Right renal pelvis (tissue), 4 donors: ENCODE measurements around the gene MRPL53. TPM values are rescaled to one million over a fixed set of nuclear protein-coding genes. Genes with fewer than 3 reads are reported as not detected.

Experiments used
- DNase-seq, 4 donors: peaks; one replicate each; pipeline ENCODE4 v3.0.0-alpha.2; 2013; ENCODE audit warnings: low read depth in 4 of 4, low spot score in 3 of 4, missing footprints in 1 of 4
- polyA plus RNA-seq, 4 donors: library from polyadenylated mRNA; unstranded; fragments of 120-200 nt; gene quantifications; one replicate each; pipeline ENCODE4 v1.2.1, GENCODE V29; 2013; ENCODE audit not compliant: insufficient read length in 4 of 4

MRPL53 gene
- polyA plus RNA-seq, 4 donors: 36.6 to 67.9 (median 44.6) TPM

DNA sequence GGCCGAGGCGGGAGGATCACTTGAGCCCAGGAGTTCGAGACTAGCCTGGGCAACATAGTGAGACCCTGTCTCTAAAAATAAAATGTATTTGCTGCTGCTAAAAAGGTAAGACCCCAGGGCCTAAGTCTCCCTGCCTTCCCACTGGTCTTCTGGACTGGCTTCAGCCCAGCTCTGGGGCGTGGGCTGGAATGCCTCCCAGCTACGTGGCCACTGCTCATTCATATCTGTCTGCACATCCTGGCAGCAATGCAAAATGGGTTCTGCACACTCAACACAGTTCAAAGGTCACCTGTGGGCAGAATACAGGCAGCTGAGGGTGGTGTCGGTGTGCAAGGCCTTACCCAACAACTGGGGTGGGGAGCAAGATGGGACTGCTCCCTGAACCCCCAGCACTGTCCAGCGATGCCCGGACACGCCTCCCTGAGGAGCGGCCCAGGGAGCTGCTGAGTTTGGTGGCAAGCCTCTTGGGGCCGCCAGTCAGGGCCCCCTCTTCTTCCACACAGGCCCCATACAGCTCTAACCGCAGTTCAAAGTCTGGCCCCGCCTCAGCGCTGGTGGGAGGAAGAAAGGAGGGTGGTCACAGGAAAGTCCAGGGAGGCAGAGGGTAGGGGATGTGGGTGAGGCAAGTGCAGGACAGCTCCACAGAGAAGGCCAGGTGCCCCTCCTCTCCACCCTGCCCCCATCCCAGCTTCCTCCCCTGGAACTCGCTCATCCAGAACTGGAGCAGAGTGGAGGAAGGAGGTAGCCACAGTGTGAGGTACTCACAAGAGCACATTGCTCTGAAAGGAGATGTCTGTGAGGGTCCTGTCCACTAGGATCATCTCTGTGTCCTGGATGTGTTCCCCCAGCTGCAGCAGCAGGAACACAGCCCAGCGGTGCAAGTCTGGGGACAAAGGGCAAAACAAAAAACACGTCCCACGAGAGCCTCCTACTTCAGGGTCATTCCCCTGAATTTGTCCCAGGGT, 42.7 kb downstream of the MRPL53 start:
- DNase-seq: no peak

DNA sequence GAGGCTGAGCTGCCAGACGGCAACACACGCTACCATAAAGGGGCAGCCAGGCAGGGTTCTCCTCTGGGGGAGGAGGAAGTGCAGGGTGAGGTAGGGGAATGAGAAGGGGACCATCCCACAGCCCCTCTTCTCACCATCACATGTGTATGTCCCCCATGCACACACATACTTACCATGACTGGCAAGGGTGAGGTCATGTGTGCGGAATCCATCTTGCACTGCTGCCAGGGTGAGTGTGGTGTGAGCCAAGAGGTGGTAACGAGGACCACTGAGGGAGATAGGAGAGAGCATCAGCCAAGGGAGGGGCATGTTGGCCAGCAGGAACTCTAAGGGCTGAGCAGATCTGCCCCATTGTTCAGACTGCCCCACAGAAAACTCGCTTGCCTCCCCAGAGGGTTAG, 43.8 kb downstream of the MRPL53 start:
- DNase-seq: no peak

- no peak for DNase-seq
Measured at GRCh38 chr2:74427551-74427950, 44.9 kb downstream of the MRPL53 start.

DNA sequence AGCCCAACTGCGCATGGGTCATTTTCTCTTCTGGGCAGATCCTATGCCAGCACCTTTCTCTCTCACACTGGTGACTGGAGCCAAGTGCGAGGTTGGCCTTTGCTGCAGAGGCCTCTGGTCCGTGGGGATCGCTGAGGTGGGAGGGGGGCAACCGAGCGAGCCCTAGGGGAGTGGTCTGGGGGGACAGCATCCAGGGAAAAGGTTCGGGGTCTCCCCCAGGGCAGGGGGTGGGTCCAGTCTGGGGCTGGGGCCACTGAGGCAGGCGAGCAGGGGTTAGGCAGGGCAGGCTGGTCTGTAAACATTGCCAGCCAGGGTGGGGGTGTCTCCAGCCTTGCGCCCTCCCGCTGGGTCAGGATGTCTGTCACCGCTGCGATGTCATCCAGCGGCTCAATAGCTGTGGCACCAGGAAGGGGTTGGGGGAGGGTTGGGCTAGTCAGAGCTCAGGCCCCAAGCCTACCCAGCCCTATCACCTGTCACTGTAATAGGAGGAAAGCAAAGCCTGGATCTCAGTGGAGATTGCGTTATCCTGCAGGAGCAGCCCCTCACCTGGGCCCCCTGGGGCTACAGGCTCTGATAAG, 46.2 kb downstream of the MRPL53 start:
- no peak for DNase-seq

DNA sequence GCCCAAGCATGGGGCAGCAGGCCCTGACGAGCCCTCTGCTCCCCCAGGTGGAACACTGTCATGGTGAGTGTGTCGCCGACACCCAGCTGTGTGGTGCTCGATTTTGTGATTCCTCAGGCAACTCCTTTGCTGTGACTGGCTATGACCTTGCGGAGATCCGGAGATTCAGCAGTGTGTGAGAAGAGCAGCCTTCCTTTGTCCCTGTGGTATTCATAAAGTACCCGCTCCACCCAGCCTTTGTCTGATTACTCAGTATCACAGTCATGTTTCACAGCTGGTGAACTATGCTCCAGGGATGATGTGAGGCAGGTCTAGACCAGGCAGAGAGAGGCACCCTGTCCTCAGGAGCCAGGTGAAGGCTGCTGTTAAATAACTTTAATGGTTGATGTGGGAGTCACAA, 47.0 kb downstream of the MRPL53 start:
- DNase-seq: no peak

- DNase-seq: no peak
Measured at GRCh38 chr2:74424995-74425406, 47.5 kb downstream of the MRPL53 start.

DNA sequence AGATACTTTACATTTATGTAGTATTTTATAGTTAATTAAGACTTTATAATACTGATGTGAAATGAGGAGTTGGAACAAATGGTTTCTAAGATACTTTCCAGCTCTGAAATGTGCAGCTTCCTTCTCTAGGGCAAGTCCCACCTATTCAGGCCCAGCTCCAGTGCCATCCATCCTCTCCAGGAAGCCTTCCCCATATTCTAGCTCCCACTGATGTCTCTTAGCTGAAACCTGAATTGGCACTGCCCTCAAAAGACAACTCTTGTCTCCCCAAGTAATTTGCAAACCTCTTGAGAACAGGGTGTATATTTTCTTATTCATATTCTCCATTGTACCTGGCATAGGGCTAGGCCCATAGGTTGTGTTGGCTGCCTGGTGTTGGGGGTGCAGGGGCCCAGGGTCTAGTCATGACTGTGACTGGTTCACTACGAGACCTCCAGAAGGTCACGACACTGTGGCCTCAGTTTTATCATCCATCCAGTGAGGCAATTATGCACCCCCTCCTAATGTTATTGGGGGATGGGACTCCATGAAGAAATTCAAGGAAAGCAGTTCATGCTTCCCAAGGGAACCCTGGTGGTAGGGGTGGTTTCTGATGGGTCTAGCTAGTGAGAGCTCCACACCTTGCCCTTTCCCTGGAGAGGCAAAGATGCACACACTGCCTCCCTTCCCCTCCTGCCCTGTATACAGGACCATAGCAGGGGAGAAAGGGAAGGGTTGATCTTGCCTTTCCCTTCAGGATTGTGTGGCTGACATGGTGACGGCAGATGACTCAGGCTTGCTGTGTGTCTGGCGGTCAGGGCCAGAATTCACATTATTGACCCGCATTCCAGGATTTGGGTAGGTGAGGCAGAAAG, 48.1 kb downstream of the MRPL53 start:
- DNase-seq: no peak

DNA sequence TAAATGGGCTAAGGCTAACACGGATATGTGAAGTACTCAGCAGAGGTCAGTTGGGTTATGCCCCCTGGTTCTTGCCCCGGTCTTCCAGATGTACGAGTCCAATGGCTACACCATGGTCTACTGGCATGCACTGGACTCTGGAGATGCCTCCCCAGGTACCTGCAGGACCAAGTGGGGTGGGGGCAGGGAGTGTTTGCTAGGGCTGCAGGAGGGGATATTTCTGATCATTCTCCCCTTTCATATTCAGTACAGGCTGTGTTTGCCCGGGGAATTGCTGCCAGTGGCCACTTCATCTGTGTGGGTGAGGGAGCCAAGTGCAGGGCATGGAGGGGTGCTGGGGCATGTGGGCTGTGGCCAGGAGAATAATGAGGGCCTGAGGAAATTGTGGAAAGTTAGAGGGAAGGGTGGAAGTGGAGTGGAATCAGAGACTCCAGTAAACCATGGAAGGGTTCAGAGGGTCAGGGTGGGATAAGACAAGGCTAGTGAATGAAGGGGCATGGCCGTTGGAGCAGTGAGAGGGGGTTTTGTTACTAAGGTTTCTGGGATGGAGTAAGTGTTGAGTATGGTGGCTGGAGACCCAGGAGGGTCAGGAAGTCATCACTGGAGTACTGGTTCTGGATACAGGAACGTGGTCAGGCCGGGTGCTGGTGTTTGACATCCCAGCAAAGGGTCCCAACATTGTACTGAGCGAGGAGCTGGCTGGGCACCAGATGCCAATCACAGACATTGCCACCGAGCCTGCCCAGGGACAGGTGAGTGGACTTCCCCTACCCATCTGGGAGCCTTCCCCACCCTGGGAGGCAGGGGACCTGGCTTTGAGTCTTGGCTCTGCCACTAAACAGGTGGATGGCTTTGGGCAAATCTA, 49.0 kb downstream of the MRPL53 start:
- no peak for DNase-seq

Other genes with a start within 250 kb of the MRPL53 start
- 1 to 10 TPM; 1.8 to 3.1 (median 2.3) TPM for gene SLC4A5, start 129.3 kb downstream of the MRPL53 start, polyA plus RNA-seq
- gene DCTN1, start 92.4 kb downstream of the MRPL53 start, polyA plus RNA-seq: 100 to 1,000 TPM; 146 to 166 (median 153) TPM
- gene C2orf81, start 51.1 kb downstream of the MRPL53 start, polyA plus RNA-seq: 1 to 10 TPM; 5.0 to 9.5 (median 7.2) TPM
- 10 to 100 TPM; 36.7 to 44.2 (median 40.9) TPM for gene WDR54, start 51.0 kb downstream of the MRPL53 start, polyA plus RNA-seq
- 10 to 100 TPM; 62.1 to 79.9 (median 66.2) TPM for gene RTKN, start 30.7 kb downstream of the MRPL53 start, polyA plus RNA-seq
- 10 to 100 TPM; 20.2 to 29.5 (median 24.5) TPM for gene INO80B, start 17.6 kb downstream of the MRPL53 start, polyA plus RNA-seq
- 100 to 1,000 TPM in 3 of 4 donors, 10 to 100 TPM in 1; 94.9 to 132 (median 109) TPM for gene WBP1, start 14.2 kb downstream of the MRPL53 start, polyA plus RNA-seq
- 10 to 100 TPM; 47.9 to 58.5 (median 53.1) TPM for gene MOGS, start 7.3 kb downstream of the MRPL53 start, polyA plus RNA-seq
- gene CCDC142, start 10.3 kb upstream of the MRPL53 start, polyA plus RNA-seq: 10 to 100 TPM in 2 of 4 donors, 1 to 10 TPM in 2; 8.0 to 12.1 (median 10.1) TPM
- gene TTC31, start 10.4 kb upstream of the MRPL53 start, polyA plus RNA-seq: 10 to 100 TPM; 27.5 to 32.6 (median 31.2) TPM
- 1 to 10 TPM; 1.9 to 4.0 (median 3.2) TPM for gene LBX2, start 26.9 kb upstream of the MRPL53 start, polyA plus RNA-seq
- 10 to 100 TPM; 23.7 to 30.3 (median 25.8) TPM for gene PCGF1, start 35.0 kb upstream of the MRPL53 start, polyA plus RNA-seq
- under 1 TPM in 1 of 4 donors, not detected in 3; 0.26 TPM for gene TLX2, start 41.8 kb upstream of the MRPL53 start, polyA plus RNA-seq
- gene DQX1, start 53.6 kb upstream of the MRPL53 start, polyA plus RNA-seq: under 1 TPM; 0.19 to 0.56 (median 0.53) TPM
- 100 to 1,000 TPM in 3 of 4 donors, 10 to 100 TPM in 1; 95.8 to 113 (median 110) TPM for gene AUP1, start 57.0 kb upstream of the MRPL53 start, polyA plus RNA-seq
- 10 to 100 TPM; 33.8 to 39.3 (median 37.6) TPM for gene HTRA2, start 57.3 kb upstream of the MRPL53 start, polyA plus RNA-seq
- gene LOXL3, start 81.3 kb upstream of the MRPL53 start, polyA plus RNA-seq: 10 to 100 TPM in 3 of 4 donors, 1 to 10 TPM in 1; 9.2 to 11.3 (median 10.4) TPM
- gene DOK1, start 82.0 kb upstream of the MRPL53 start, polyA plus RNA-seq: 10 to 100 TPM in 1 of 4 donors, 1 to 10 TPM in 3; 7.8 to 10.2 (median 8.7) TPM
- gene M1AP, start 175.7 kb upstream of the MRPL53 start, polyA plus RNA-seq: 1 to 10 TPM in 2 of 4 donors, under 1 TPM in 2; 0.40 to 1.5 (median 1.0) TPM
- gene SEMA4F, start 181.6 kb upstream of the MRPL53 start, polyA plus RNA-seq: 1 to 10 TPM; 6.7 to 8.1 (median 7.6) TPM